Endothelial cell of umbilical vein (primary cell): ENCODE data around the gene GAS2L2.

Experiments used
- CTCF ChIP-seq, 2 donors: IDR thresholded peaks; 1 replicate in 1 of 2; 2 replicates in 1 of 2; pipeline ENCODE4 v1.5.1; 2011; ENCODE audit warnings: low read length in 2 of 2, mild to moderate bottlenecking in 2 of 2, moderate library complexity in 2 of 2, control low read depth in 1 of 2, inconsistent platforms in 1 of 2, low read depth in 1 of 2; ENCODE audit not compliant: insufficient read depth in 1 of 2; ENCODE audit errors: extremely low read depth in 1 of 2
- MYC ChIP-seq: IDR thresholded peaks from one replicate; pipeline ENCODE4 v1.6.1; 2011; ENCODE audit warnings: mild to moderate bottlenecking, low read depth, low read length
- POLR2A ChIP-seq: IDR thresholded peaks from 2 replicates; pipeline ENCODE4 v1.6.1; 2012; ENCODE audit warnings: low read depth, mild to moderate bottlenecking, control low read depth, low read length

GRCh38 chr17:35734396-35734795 lies 18.6 kb downstream of the GAS2L2 start:
- TF ChIP-seq MYC (no peak), CTCF (IDR thresholded peaks at IDR 0.05; ENCODE audit: extremely low read depth in 1 of 2, insufficient read depth in 1 of 2, low read depth in 1 of 2, low read length in 2 of 2) (no peak), POLR2A (no peak)
